Stomach (tissue), 9 donors: ENCODE data around the gene CTNND2. TPM values are rescaled to one million over a fixed set of nuclear protein-coding genes. Genes with fewer than 3 reads are reported as not detected.

Experiments
- DNase-seq, 2 donors: peaks; one replicate each; pipeline versions ENCODE4 v3.0.0 to v3.0.0-alpha.2; 2013 to 2019
- H3K27ac ChIP-seq, 5 donors: fragments of 200-600 bp in 4 of 5; sonication (generic) in 4 of 5; one replicate each; pipeline ENCODE4 v1.5.1; 2013 to 2019; ENCODE audit warnings: mild to moderate bottlenecking in 1 of 5, moderate library complexity in 1 of 5
- H3K27me3 ChIP-seq, 3 donors: fragments of 200-600 bp; sonication (generic); one replicate each; pipeline ENCODE4 v1.5.1; 2017 to 2019; ENCODE audit warnings: mixed run types in 1 of 3
- H3K36me3 ChIP-seq, 4 donors: fragments of 200-600 bp; sonication (generic); 1 replicate in 3 of 4; 2 replicates in 1 of 4; pipeline ENCODE4 v1.5.1; 2016 to 2019
- H3K4me1 ChIP-seq, 4 donors: fragments of 200-600 bp; sonication (generic); one replicate each; pipeline ENCODE4 v1.5.1; 2016 to 2019
- H3K4me3 ChIP-seq, 4 donors: fragments of 200-600 bp; sonication (generic) in 3 of 4; one replicate each; pipeline ENCODE4 v1.5.1; 2016 to 2019; ENCODE audit warnings: mild to moderate bottlenecking in 1 of 4
- H3K9me3 ChIP-seq, 4 donors: fragments of 200-600 bp; sonication (generic); one replicate each; pipeline ENCODE4 v1.5.1; 2016 to 2019
- EP300 ChIP-seq: sonication (generic); formaldehyde crosslinking; IDR thresholded peaks from one replicate; pipeline ENCODE4 v1.6.1; 2017; ENCODE audit warnings: antibody characterized with exemption
- POLR2A ChIP-seq, 4 donors: fragments of 450-650 bp; IDR thresholded peaks; one replicate each; pipeline ENCODE4 v1.6.1; 2016; ENCODE audit warnings: antibody characterized with exemption in 4 of 4, control low read depth in 2 of 4, mild to moderate bottlenecking in 1 of 4, moderate library complexity in 1 of 4
- POLR2AphosphoS5 ChIP-seq, 3 donors: sonication (generic); formaldehyde crosslinking; IDR thresholded peaks; one replicate each; pipeline ENCODE4 v1.6.1; 2016; ENCODE audit warnings: antibody characterized with exemption in 3 of 3
- WGBS, 5 donors: extraction: QIAGEN DNeasy Blood & Tissue Kit in 3 of 5; methylation state at CpG; one replicate each; pipeline versions ENCODE4 v1.1.5 to v1.1.7; 2013 to 2018; 5-methylcytosine and 5-hydroxymethylcytosine counted together
- intact Hi-C: fragments of 100-400 bp; cut with DNase I; formaldehyde crosslinking; loops from one replicate; pipeline ENCODE4 v1.15.1; 2023; ENCODE audit warnings: low total_unique reads
- polyA plus RNA-seq, 3 donors: library from polyadenylated mRNA; stranded (reverse); fragments of 200-250 nt; gene quantifications; one replicate each; pipeline ENCODE4 v1.2.3, GENCODE V29; 2013
- total RNA-seq, 5 donors: library from RNA; depleted of rRNA; stranded (reverse); fragments of >200 nt; gene quantifications; one replicate each; pipeline versions ENCODE4 v1.1.0 to v1.2.3, GENCODE V29; 2014 to 2016
- TF ChIP-seq, protein P1 (sequence below), 7 experiments: fragments of 450-650 bp in 4 of 7; fragments of 200-600 bp in 3 of 7; sonication (generic) in 3 of 7; IDR thresholded peaks; one replicate each; pipeline ENCODE4 v1.5.1; 2016 to 2019; ENCODE audit warnings: antibody characterized with exemption in 7 of 7, control low read depth in 2 of 7, mild to moderate bottlenecking in 1 of 7
- donor health status: healthy with polysubstance abuse.
- donor health status: Bipolar disorder and iron deficiency.
- donor health status: healthy.

Gene CTNND2
- total and polyA plus RNA-seq, 8 donors: 0.29 to 3.4 (median 2.0) TPM; not detected in 2

GRCh38 chr5:11873587-11873986 lies 30.7 kb downstream of the CTNND2 start:
- no peaks in the 10 kb centered on the region for H3K4me1 ChIP-seq
- H3K9me3 ChIP-seq: no peaks in the 10 kb centered on the region
- H3K36me3 ChIP-seq: no peaks in the 10 kb centered on the region
- no peaks in the 10 kb centered on the region for H3K27me3 ChIP-seq
- TF ChIP-seq POLR2A (IDR thresholded peaks at IDR 0.05) (no peak), POLR2AphosphoS5 (IDR thresholded peaks at IDR 0.05) (no peak), EP300 (no peak)
- TF ChIP-seq, protein P1, sequence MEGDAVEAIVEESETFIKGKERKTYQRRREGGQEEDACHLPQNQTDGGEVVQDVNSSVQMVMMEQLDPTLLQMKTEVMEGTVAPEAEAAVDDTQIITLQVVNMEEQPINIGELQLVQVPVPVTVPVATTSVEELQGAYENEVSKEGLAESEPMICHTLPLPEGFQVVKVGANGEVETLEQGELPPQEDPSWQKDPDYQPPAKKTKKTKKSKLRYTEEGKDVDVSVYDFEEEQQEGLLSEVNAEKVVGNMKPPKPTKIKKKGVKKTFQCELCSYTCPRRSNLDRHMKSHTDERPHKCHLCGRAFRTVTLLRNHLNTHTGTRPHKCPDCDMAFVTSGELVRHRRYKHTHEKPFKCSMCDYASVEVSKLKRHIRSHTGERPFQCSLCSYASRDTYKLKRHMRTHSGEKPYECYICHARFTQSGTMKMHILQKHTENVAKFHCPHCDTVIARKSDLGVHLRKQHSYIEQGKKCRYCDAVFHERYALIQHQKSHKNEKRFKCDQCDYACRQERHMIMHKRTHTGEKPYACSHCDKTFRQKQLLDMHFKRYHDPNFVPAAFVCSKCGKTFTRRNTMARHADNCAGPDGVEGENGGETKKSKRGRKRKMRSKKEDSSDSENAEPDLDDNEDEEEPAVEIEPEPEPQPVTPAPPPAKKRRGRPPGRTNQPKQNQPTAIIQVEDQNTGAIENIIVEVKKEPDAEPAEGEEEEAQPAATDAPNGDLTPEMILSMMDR (IDR thresholded peaks at IDR 0.05): no peak
- no peak overlapping the region for H3K4me3 ChIP-seq
- intact Hi-C loops: no loop called here
- DNase-seq: no peak
- 67 to 78% (median 75%) methylated on average over 4 of the region's 4 CpGs for WGBS, 5 donors
- H3K27ac ChIP-seq: no peak overlapping the region

DNA sequence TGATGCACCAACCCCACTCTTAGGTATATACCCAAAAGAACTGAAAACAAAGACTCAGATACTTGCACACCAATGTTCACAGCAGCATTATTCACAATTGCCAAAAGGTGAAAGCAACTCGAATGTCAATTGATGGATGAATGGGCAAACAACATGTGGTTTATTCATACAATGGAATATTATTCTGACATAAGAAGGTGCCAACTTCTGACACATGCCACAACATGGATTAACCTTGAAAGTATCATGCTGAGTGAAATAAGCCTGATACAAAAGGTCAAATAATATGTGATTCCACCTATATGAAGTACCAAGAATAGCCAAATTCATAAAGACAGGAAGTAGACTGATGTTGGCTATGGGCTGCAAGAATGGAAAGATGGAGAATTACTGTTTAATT lies 35.0 kb downstream of the CTNND2 start:
- H3K4me3 ChIP-seq: no peak overlapping the region
- no peak overlapping the region for H3K27ac ChIP-seq
- H3K9me3 ChIP-seq: no peaks in the 10 kb centered on the region
- H3K27me3 ChIP-seq: no peaks in the 10 kb centered on the region
- intact Hi-C loops: no loop called here
- H3K4me1 ChIP-seq: no peaks in the 10 kb centered on the region
- no peaks in the 10 kb centered on the region for H3K36me3 ChIP-seq
- no peak for DNase-seq
- 55 to 94% (median 74%) methylated on average over 1 of the region's 1 CpG for WGBS, 5 donors
- TF ChIP-seq POLR2AphosphoS5 (IDR thresholded peaks at IDR 0.05) (no peak), POLR2A (IDR thresholded peaks at IDR 0.05) (no peak), EP300 (no peak)
- TF ChIP-seq, protein P1 (IDR thresholded peaks at IDR 0.05): no peak

GRCh38 chr5:11863911-11864310 lies 40.3 kb downstream of the CTNND2 start:
- H3K9me3 ChIP-seq: no peaks in the 10 kb centered on the region
- DNase-seq: no peak
- H3K36me3 ChIP-seq: no peaks in the 10 kb centered on the region
- WGBS, 5 donors: 57 to 72% (median 63%) methylated on average over 10 of the region's 10 CpGs
- H3K27ac ChIP-seq: no peak overlapping the region
- TF ChIP-seq POLR2AphosphoS5 (IDR thresholded peaks at IDR 0.05) (no peak), EP300 (no peak), POLR2A (IDR thresholded peaks at IDR 0.05) (no peak)
- TF ChIP-seq, protein P1 (IDR thresholded peaks at IDR 0.05): no peak
- H3K27me3 ChIP-seq: no peaks in the 10 kb centered on the region
- intact Hi-C loops: no loop called here
- H3K4me1 ChIP-seq: no peaks in the 10 kb centered on the region
- H3K4me3 ChIP-seq: no peak overlapping the region

- Histone ChIP-seq H3K27me3 (no peaks in the 10 kb centered on the region), H3K9me3 (no peaks in the 10 kb centered on the region), H3K4me3 (no peak overlapping the region), H3K4me1 (no peaks in the 10 kb centered on the region), H3K36me3 (no peaks in the 10 kb centered on the region), H3K27ac (no peak overlapping the region)
- WGBS, 5 donors: 72 to 85% (median 80%) methylated on average over 7 of the region's 7 CpGs
- intact Hi-C loops: no loop called here
- no peak for DNase-seq
- TF ChIP-seq POLR2AphosphoS5 (IDR thresholded peaks at IDR 0.05): no peak
- TF ChIP-seq, protein P1 (IDR thresholded peaks at IDR 0.05): no peak
- no peak for TF ChIP-seq EP300
- TF ChIP-seq POLR2A (IDR thresholded peaks at IDR 0.05): no peak
Measured at GRCh38 chr5:11857391-11857790, 46.9 kb downstream of the CTNND2 start.
